Astrocyte (in vitro differentiated cells and primary cell): ENCODE results near the gene ZFP36L2.
"Not testable (repeated sequence)": the region's sequence is repeated elsewhere in the genome, so short reads cannot be mapped to it uniquely, and the experiment has no call there.

Experiments used
- EZH2 ChIP-seq: IDR thresholded peaks from 2 replicates; pipeline ENCODE4 v1.6.1; 2012; ENCODE audit warnings: mild to moderate bottlenecking, low read length, inconsistent platforms; ENCODE audit not compliant: insufficient read depth
- TF ChIP-seq, protein P1 (sequence below): IDR thresholded peaks from 2 replicates; pipeline ENCODE4 v1.5.1; 2011; ENCODE audit warnings: low read depth, mild to moderate bottlenecking, inconsistent platforms, low read length, moderate library complexity; ENCODE audit not compliant: insufficient read depth

DNA sequence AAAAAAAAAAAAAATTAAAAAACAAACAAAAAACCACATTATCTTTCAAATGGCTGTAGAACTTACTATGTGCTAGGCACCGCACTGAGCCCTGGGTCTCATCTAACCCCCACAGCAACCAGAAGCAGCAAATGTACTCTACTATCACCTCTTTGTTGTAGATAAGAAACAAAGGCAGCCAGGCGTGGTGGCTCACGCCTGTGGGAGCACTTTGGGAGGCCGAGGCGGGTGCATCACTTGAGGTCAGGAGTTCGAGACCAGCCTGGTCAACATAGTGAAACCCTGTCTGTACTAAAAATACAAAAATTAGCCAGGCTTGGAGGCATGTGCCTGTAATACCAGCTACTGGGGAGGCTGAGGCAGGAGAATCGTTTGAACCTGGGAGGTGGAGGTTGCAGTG, 36.5 kb downstream of the ZFP36L2 start:
- TF ChIP-seq, protein P1, sequence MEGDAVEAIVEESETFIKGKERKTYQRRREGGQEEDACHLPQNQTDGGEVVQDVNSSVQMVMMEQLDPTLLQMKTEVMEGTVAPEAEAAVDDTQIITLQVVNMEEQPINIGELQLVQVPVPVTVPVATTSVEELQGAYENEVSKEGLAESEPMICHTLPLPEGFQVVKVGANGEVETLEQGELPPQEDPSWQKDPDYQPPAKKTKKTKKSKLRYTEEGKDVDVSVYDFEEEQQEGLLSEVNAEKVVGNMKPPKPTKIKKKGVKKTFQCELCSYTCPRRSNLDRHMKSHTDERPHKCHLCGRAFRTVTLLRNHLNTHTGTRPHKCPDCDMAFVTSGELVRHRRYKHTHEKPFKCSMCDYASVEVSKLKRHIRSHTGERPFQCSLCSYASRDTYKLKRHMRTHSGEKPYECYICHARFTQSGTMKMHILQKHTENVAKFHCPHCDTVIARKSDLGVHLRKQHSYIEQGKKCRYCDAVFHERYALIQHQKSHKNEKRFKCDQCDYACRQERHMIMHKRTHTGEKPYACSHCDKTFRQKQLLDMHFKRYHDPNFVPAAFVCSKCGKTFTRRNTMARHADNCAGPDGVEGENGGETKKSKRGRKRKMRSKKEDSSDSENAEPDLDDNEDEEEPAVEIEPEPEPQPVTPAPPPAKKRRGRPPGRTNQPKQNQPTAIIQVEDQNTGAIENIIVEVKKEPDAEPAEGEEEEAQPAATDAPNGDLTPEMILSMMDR: not testable (repeated sequence)
- TF ChIP-seq EZH2: not testable (repeated sequence)
